Posterior vena cava (tissue), 2 donors: ENCODE data around the gene DNAJB6. TPM values are rescaled to one million over a fixed set of nuclear protein-coding genes. Genes with fewer than 3 reads are reported as not detected.
"Not testable (repeated sequence)": the region's sequence is repeated elsewhere in the genome, so short reads cannot be mapped to it uniquely, and the experiment has no call there.

ENCODE experiments used
- DNase-seq: peaks from one replicate; pipeline ENCODE4 v3.0.0-alpha.2; 2020; ENCODE audit warnings: low spot score
- intact Hi-C, 2 donors: fragments of 100-400 bp; cut with DNase I; formaldehyde crosslinking; loops; one replicate each; pipeline versions ENCODE4 v1.14.1 to v1.14.2; 2022 to 2023
- total RNA-seq, 2 donors: library from RNA; stranded (reverse); fragmentation: NEBNext Ultra II Directional; extraction: Animal tissue kit (Norgen Biotek cat#: 25700); gene quantifications; one replicate each; pipeline ENCODE4 v1.2.1, GENCODE V29; 2021
- donor health status: DM: yes; HTN: yes; CAD: no.
- donor health status: DM: yes; HTN: yes; CAD: no.

DNAJB6 gene
- total RNA-seq, 2 donors from 2014 or later: 105 to 118 TPM

DNA sequence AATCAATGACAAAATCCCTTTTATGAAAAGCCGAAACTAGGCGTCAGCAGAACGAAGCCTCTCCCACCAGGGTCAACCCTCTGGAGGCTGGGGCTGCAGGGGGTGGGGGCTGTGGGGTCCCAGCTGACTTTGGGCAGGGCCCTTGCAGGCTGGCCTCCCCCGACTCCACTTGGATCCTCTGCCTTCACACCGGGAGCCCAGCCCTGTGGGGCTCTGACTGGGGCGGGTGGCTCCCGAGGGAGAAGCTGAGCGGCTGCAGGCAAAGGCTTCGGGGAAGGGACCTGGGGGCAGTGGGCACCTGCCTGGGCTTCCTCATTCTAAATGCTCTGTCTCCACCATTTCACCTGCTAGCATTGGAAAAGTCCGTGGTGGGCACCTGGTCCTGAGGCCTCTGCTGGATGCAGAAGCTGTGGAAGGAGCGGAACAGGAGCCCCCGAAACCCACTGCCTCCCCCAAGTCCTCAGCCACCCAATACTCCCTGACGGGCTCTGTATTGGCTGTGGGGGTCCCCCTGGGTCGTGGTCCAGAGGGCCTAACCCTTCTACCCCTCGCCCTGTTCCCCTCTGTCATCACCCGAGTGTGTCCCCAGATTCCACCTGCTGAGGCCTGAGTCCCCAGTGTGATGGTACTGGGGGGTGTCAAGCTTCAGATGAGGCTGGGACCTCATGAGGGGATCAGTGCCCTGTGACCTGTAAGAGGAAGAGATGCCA is 108.6 kb downstream of the DNAJB6 start:
- intact Hi-C loops: no loop called here
- peak; percentile 64 for DNase-seq

DNA sequence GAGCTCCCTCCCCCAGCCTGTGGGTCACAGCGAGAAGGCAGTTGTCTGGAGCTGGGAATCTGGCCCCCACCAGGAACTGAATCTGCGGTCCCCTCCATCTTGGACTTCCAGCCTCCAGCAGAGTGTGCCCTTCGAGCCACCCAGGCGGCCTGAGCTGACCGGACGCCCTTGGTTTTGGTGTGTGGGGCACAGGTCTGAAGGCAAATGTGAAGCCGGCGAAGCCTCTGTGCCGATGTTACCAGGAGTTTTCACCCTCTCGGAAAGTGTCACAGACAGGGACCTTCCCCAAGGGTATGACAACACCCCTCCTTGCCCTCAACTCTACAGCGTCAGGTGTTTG is 109.1 kb downstream of the DNAJB6 start:
- DNase-seq: peak; percentile 66

DNA sequence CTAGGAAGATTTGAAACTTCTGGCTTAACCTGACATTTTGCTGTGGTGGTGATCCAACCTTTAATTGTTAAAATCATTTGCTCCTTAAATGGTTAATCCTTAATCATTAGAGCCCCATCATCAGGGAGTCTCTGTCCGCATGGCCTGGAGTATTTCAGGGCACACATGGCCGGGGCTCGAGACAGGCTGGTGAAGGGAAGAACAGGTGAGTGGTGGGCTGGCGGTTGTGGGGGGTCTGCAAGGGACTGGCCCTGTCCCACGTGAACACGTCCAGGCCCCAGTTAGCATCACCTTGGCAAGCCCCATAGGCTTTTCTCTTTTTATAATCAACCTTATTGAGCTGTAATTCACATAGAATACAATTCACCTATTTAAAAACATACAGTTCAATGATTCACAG is 109.5 kb downstream of the DNAJB6 start:
- DNase-seq: peak; percentile 50
- intact Hi-C loops: no loop called here

More for the DNA sequence above, 109.1 kb downstream of the DNAJB6 start:
- intact Hi-C loops: no loop called here

DNA sequence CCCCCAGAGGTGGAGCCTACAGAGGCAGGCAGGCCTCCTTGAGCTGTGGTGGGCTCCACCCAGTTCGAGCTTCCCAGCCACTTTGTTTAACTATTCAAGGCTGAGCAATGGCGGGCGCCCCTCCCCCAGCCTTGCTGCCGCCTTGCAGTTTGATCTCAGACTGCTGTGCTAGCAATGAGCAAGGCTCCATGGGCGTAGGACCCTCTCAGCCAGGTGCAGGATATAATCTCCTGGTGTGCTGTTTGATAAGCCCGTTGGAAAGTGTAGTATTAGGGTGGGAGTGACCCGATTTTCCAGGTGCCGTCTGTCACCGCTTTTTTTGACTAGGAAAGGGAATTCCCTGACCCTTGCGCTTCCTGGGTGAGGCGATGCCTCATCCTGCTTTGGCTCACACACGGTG is 117.2 kb downstream of the DNAJB6 start:
- DNase-seq, intact Hi-C loops: not testable (repeated sequence)

DNA sequence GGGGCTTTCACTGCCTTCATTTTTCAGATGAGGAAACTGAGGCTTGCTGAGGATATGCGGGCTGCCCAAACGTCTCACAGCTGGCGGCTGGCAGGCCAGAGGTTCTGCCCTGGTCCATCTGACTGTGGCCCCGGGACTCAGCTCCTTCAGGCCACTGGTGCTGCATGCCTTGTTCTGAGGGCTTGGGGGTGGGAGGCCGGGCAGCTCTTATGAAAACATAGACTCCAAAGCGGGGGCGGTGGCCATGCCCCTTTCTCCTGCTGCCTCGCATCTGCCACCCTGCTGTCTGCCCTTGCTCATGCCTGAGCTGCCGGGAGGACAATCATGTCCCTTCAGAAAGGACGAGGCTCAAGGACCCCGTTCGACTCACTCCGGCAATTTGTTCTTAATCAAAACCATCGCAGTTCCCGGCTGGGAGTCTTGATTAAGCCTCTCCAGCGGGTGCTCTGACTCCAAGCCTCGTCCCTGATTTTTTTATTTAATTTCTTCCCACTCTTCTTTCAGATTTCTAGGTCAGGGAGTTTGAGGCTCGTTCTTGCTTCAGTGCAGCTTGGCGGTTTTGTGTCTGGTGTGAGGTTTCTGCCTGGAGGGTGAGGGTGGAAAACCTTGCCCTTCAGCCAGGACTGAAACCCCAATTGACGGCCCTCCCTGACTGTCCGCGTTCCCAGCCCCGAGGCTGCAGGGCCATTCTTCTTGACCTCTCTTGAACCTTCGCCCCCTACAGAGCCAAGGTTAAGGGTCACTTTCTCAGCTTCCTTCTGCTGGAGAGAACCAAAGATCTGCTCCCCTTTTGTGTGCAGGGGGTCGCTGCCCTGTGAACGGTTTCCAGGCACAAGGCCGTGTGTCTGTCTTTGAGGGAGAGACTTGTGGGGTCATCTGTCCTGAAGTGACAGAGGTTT is 120.8 kb downstream of the DNAJB6 start:
- intact Hi-C loops: no loop called here
- DNase-seq: peak; percentile 62

DNA sequence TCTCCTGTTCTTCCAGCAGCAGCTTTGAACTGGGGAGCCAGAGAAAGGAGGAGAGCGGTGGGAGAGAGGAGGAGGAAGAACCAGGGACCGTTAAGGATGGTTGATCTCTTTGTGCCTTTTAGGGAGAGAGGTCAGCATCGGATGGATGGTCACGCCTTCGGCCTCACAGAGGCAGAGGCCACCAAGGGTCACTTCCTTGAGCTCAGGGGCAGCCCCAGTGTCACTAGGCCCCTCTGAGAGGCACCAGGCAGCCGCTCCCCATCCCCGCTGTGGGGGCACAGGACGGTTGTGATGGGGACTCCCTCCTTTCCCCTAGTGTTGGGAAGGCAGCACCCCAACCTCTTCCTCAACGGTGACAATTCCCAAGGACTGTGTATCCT is 121.4 kb downstream of the DNAJB6 start:
- DNase-seq: no peak

DNA sequence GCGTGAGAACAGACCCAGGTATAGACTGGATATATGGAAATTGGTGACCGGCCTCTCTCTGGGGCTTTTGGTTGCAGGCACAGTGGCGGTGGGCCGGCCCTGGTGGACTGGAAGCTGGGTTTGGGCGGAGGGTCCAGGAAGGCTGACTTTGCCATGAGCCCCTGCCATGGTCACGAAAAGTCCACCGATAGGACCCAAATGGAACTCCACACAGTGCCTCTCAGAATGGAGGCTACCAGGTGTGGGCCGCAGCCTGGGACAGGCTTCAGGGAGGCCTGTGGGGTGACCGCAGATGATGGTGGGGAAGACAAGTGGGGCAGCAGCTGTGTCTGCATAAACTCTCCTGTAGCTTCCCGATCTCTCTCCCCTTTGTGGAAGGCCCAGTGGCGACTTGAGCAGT is 123.2 kb downstream of the DNAJB6 start:
- intact Hi-C loops: no loop called here
- peak; percentile 78 for DNase-seq

More for the DNA sequence above, 121.4 kb downstream of the DNAJB6 start:
- intact Hi-C loops: no loop called here

DNA sequence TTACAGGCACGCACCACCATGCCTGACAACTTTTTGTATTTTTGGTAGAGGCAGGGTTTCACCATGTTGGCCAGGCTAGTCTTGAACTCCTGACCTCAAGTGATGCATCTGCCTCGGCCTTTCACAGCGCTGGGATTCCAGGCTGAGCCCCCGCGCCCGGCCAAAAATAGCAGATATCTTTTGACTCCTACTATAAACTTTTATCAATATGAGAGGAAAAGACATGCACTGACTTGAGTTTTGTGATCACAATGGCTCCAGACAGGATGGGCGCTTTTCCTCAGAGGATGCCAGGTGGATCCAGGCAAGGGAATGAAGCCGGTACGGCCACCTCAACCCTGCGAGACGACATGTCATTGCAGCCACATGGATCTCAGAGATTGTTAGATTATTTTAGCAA is 123.9 kb downstream of the DNAJB6 start:
- DNase-seq: peak; percentile 69
- intact Hi-C loops: no loop called here

DNA sequence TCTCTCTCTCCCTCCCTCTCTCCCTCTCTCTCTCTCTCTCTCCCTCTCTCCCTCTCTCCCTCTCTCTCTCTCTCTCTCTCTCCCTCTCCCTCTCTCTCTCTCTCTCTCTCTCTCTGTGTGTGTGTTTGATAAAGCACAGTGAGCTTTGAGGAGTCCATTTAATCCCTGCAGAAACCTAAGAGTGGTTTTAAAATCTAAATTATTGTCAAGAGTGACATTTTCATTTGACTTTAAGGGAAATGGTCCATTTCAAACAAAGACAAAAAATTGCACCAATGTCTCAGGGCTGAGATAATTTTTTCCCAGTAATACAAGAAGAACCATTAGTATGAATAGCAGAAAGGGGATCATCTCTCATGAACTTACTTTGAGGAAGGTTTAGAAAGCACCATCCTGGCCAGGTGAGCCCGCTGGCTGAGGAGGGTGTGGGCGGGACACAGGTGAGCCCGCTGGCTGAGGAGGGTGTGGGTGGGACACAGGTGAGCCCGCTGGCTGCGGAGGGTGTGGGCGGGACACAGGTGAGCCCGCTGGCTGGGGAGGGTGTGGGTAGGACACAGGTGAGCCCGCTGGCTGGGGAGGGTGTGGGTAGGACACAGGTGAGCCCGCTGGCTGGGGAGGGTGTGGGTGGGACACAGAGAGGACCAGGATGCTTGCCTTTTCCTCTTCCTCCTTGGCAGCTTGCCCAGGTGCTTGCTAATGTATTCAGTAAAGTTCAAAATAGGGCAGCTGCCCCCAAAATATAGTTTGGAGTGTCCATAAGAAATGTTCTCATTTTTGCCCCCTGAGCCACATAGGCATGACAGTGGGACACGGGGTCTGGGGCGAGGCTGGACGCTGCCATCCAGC is 125.0 kb downstream of the DNAJB6 start:
- DNase-seq: no peak
- intact Hi-C loops: no loop called here

DNA sequence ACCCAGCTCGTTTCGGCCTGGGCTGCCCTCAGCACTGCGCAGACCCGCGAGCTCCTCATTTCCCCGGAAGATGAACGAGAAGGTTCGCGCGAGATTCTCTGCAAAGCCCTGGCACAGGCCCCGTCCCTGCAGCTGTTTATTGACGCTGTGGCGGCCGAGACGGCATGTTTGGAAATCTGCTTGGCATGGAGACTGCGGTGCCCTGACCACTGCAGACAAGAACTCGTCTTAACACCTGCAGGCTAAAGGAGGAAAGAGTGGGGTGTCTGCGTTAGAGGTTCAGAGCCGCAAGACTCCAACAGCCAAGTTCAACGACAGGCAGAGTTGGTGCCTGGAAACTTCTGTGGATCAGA is 125.6 kb downstream of the DNAJB6 start:
- no peak for DNase-seq

DNA sequence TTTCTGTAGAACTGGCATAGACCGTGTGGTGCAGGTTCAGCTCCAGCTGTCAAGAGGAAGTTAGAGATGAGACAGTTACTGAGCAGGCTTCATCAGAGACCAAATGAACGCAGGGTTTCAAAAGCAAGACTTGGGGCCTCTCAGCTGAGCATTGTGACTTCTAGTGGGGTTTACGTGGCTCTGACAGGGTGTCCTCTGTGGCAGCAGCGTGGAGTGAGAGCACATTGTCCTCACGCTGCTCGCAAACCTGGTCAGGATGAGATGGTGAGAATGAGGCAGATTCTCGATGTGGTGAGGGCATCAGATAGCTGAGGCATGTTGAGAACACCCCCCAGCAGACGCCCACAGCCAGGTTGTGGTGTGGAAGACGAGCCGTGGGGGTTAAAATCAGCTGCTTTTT is 126.0 kb downstream of the DNAJB6 start:
- DNase-seq: peak; percentile 49
- intact Hi-C loops: no loop called here

More for the DNA sequence above, 125.6 kb downstream of the DNAJB6 start:
- intact Hi-C loops: no loop called here

DNA sequence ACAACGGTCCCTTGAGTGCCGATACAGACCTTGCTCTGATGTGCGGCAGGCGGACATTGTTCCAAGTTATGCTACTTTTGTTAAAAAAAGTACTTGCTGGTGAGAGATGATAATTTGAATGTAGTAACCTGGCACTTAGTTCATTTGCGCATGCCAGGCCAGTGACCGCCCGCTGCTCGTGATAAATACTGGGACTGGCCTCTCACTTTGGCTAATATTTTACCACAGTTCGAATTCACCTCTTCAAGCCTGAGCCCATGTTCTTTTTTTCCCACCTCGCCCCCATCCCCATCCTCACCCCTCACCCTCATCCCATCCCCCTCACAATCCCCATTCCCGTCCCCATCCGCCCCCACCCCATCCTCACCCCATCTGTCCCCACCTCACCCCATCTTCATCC is 126.4 kb downstream of the DNAJB6 start:
- intact Hi-C loops: no loop called here
- DNase-seq: no peak

DNA sequence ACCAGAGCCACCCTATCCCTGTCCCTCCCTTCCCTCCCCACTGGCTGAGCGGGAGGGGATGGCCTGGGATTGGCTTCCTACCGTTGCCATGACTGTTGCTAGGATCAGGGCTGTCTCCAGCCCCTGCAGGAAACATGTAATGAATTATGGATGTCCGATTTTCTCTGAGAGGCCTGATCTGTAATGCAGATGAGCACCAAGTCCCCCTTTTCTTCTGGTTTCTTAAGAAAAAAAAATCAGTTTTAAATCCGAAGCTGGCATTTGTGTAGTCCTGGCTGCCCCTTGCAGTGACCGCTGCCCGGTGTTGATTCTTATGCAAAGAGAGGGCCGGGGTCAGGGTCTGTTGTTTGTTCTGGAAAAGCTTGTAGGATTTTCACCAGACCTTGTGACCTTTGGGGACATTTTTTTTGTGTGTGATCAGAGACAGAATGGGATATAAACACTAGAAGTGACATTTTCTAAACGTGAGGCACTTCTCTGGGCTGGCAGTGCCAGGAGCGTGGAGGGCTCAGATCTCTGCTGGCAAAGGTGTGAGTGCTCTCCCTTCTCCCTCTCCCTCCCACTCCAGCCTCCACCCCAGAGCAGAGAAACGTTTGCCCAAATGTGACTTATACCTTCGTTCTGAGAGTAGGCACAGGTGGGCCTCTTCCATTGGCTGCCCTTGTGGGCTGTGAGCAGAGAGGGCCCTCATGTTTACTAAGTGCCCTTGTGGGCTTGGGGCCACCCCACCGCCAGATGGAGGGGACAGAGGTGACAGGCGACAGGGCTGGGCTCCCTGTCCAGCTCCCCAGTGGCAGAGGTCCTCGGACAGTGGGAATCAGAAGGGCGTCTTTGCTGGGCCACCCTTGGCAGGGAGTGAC is 127.5 kb downstream of the DNAJB6 start:
- no peak for DNase-seq
- intact Hi-C loops: no loop called here

DNA sequence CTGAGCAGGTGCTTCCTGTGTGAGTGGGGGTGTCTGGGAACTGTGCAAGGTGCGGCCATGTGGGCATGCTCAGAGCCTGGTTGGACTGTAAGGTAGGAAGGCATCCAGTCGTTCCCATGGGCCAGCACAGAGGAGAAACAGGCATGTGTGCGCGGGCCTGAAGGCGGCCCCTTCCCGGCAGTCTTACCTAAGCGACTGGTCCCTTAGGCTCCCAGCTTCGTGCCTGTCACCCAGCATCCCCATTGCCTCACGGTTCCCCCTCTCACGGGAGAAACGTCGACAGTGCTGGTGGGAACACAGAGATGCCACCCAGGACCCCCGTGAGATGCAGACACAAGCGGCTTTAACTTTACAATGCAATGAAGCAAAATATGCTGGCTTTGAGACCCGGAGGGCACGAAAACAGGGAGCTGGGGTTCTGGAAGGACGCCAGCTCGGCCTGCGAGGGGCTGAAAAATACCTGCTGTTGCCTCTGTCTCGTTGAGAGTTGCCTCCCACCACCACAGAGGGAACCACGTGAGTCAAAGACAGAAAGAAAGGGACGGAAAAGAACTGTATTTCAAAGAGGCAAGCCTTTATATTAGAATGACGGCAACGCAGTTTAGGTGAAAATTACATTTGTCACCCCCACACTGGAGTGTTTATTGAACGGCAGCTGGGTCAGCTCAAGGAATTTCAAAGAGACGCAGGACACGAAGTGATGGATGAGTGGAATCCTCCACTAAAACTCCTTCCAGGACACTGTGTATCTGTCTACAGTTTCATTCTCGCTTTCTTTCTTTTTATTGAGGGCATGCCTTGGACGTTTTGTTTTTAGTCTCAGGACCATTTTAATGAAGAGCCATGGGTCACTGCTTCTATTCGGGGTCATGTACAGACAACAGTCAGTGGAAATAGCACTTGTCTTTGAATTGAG is 128.4 kb downstream of the DNAJB6 start:
- intact Hi-C loops: no loop called here
- peak; percentile 37 for DNase-seq

DNA sequence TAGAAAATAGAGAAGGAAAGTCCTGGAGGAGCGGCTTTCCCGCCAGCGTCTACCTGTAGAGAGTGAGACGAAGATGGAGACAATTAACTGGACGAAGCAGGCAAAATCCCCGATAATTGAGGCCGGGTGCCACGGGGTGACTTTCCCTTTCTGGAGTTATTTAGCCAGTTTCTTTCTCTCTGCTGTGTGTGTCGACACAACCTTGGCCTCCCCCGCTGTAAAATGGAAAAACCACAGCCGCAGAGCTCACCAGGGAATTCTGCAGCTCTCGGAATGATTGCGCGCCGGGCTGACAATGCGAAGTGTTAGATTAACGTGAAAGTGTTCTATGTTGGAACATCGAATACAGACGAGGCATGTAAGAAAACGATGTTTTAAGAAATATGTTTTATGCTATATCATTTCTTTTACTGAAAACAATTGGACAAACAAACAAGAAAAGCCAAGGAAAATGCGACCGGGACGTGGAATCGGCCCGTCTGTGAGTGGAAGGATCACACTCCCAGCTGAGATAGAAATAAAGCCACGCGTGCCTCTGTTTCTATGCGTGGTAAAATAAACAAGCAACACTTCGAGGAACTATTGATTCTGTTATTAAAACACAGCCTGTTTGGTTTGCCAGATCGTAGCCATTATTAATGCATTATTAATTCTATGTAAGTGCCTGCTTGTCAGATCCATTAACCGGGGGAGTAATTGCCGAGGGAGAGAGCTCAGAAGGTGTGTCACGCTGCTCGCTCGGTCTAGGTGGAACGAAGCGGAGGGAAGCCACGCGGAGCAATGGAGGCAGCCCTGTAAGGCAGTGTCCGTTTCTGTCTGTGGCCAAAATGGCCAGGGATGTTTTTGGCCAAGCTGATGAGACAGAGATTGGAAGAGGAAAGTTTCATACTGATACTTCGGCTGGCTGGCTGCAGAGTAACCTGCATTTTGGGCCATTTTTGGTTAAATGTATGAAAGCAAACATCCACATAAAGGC is 129.4 kb downstream of the DNAJB6 start:
- no peak for DNase-seq
- intact Hi-C loops: no loop called here

DNA sequence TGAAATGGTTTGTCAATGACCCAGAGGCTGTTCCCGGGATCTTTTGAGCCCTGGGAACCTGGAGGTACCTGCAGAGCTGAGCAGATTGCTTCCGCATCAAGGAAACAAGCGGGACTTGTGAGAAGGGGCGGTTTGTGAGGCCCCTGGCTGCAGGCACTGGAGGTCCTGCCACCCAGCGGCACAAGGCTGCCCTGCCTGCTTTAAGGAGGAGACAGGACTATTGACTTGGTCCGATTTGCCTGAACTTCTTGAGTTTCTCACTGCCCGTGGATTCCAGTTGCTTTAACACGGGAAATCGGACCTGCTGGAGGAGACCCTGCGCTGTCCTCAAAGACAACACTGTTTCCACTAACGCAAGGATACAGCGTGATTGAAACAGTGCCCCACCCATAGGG is 130.1 kb downstream of the DNAJB6 start:
- intact Hi-C loops: no loop called here
- no peak for DNase-seq
